Breast epithelium (tissue), 4 donors: Measurements from ENCODE around the gene SRA1. TPM values are rescaled to one million over a fixed set of nuclear protein-coding genes. Genes with fewer than 3 reads are reported as not detected.
A peak's percentile ranks its signal among the peaks of the same experiment; 100 is the strongest.

Experiments used
- DNase-seq, 2 donors: peaks; one replicate each; pipeline ENCODE4 v3.0.0-alpha.2; 2019; ENCODE audit warnings: low spot score in 2 of 2
- H3K27ac ChIP-seq, 2 donors: fragments of 200-600 bp; sonication (generic) in 1 of 2; one replicate each; pipeline ENCODE4 v1.5.1; 2016 to 2019; ENCODE audit warnings: mild to moderate bottlenecking in 1 of 2
- H3K27me3 ChIP-seq, 2 donors: fragments of 200-600 bp; sonication (generic) in 1 of 2; one replicate each; pipeline versions ENCODE4 v1.5.1 to v1.6.0; 2017 to 2019; ENCODE audit warnings: control low read depth in 1 of 2, mild to moderate bottlenecking in 1 of 2
- H3K36me3 ChIP-seq: fragments of 200-600 bp; one replicate; pipeline ENCODE4 v1.5.1; 2019
- H3K4me1 ChIP-seq, 2 donors: fragments of 200-600 bp; sonication (generic); one replicate each; pipeline ENCODE4 v1.5.1; 2016 to 2019; ENCODE audit warnings: control low read depth in 1 of 2
- H3K4me3 ChIP-seq, 3 donors: fragments of 200-600 bp; sonication (generic); 1 replicate in 2 of 3; 2 replicates in 1 of 3; pipeline ENCODE4 v1.5.1; 2016 to 2019; ENCODE audit warnings: mild to moderate bottlenecking in 3 of 3, moderate library complexity in 2 of 3
- H3K9me3 ChIP-seq, 2 donors: fragments of 200-600 bp; sonication (generic) in 1 of 2; one replicate each; pipeline ENCODE4 v1.5.1; 2016 to 2019; ENCODE audit warnings: control low read depth in 1 of 2
- POLR2A ChIP-seq: fragments of 450-650 bp; IDR thresholded peaks from one replicate; pipeline ENCODE4 v1.6.1; 2016; ENCODE audit warnings: antibody characterized with exemption, mild to moderate bottlenecking, moderate library complexity
- POLR2AphosphoS5 ChIP-seq, 3 donors: sonication (generic); formaldehyde crosslinking; IDR thresholded peaks; one replicate each; pipeline ENCODE4 v1.6.1; 2017; ENCODE audit warnings: antibody characterized with exemption in 3 of 3
- intact Hi-C: fragments of 100-400 bp; cut with DNase I; formaldehyde crosslinking; loops from one replicate; pipeline ENCODE4 v1.15.1; 2023; ENCODE audit warnings: low total_unique reads
- total RNA-seq, 3 donors: library from RNA; depleted of rRNA; stranded (reverse); fragments of >200 nt; gene quantifications; one replicate each; pipeline ENCODE4 v1.1.0, GENCODE V29; 2016
- TF ChIP-seq, protein P1 (sequence below), 3 donors: fragments of 450-650 bp; IDR thresholded peaks; one replicate each; pipeline ENCODE4 v1.5.1; 2016 to 2017; ENCODE audit warnings: antibody characterized with exemption in 3 of 3, mild to moderate bottlenecking in 3 of 3, moderate library complexity in 3 of 3

SRA1 gene
- total RNA-seq, 3 donors from 2014 or later, result 13.6 to 28.4 (median 24.9) TPM

GRCh38 chr5:140576776-140577201 lies 19.5 kb upstream of the SRA1 start:
- H3K4me1 ChIP-seq, result no peaks in the 10 kb centered on the region
- no peaks in the 10 kb centered on the region for H3K27me3 ChIP-seq
- H3K27ac ChIP-seq, result no peak overlapping the region
- no peak for DNase-seq
- TF ChIP-seq, protein P1, sequence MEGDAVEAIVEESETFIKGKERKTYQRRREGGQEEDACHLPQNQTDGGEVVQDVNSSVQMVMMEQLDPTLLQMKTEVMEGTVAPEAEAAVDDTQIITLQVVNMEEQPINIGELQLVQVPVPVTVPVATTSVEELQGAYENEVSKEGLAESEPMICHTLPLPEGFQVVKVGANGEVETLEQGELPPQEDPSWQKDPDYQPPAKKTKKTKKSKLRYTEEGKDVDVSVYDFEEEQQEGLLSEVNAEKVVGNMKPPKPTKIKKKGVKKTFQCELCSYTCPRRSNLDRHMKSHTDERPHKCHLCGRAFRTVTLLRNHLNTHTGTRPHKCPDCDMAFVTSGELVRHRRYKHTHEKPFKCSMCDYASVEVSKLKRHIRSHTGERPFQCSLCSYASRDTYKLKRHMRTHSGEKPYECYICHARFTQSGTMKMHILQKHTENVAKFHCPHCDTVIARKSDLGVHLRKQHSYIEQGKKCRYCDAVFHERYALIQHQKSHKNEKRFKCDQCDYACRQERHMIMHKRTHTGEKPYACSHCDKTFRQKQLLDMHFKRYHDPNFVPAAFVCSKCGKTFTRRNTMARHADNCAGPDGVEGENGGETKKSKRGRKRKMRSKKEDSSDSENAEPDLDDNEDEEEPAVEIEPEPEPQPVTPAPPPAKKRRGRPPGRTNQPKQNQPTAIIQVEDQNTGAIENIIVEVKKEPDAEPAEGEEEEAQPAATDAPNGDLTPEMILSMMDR (IDR thresholded peaks at IDR 0.05), result no peak
- TF ChIP-seq POLR2A (no peak), POLR2AphosphoS5 (IDR thresholded peaks at IDR 0.05) (no peak)
- H3K9me3 ChIP-seq, result no peaks in the 10 kb centered on the region
- intact Hi-C loops, result no loop called here
- H3K36me3 ChIP-seq, result no peaks in the 10 kb centered on the region
- no peak overlapping the region for H3K4me3 ChIP-seq

DNA sequence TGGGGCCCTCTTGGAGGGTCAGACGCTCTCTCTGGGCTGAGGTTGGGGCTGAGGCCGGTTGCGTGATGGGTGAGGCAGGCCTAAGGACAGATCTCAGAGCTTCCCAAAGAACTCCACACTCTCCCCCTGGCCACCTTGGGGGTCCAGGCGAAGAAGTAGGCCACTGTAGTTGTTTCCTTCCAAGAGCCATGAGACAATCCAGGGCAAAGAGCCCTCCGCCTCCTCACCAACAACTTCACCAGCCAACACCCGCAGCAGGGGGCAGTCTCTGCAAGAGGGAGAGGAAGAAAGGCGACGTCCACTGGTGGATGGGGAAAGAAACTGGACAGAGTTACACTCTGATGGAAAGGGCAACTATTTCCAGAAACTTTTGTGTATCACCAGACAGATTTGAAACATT lies 18.0 kb upstream of the SRA1 start:
- DNase-seq, result no peak
- H3K4me1 ChIP-seq, result no peaks in the 10 kb centered on the region
- no peaks in the 10 kb centered on the region for H3K36me3 ChIP-seq
- H3K9me3 ChIP-seq, result no peaks in the 10 kb centered on the region
- H3K27me3 ChIP-seq, result no peaks in the 10 kb centered on the region
- TF ChIP-seq POLR2A, result no peak
- TF ChIP-seq, protein P1 (IDR thresholded peaks at IDR 0.05), result peak in 1 of 3 donors; percentile 21
- intact Hi-C loops, result no loop called here
- peak overlapping the region in 1 of 2 donors; percentile 44 for H3K27ac ChIP-seq
- no peak overlapping the region for H3K4me3 ChIP-seq

DNA sequence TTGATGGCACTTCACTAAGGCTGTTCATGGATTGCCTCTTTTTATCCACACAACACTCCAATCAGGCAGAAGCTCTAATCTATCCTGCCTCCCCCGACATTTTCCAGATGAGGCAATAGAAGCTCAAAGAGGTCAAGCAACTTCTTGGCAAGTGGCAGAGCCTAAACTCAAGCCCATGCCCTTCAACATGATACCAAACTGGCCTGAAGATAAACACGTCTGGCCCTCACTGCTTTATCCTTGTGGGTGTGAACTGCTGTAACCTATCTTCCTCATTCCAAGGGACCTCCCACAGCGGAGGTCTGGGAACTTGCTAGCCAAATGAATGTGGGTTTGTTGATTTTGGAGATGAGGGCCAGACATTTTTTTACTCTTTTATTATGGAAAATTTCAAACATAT lies 16.9 kb upstream of the SRA1 start:
- TF ChIP-seq, protein P1 (IDR thresholded peaks at IDR 0.05), result no peak
- no peak for TF ChIP-seq POLR2AphosphoS5 (IDR thresholded peaks at IDR 0.05)
- no peak for TF ChIP-seq POLR2A
- no peak for DNase-seq
- intact Hi-C loops, result no loop called here

GRCh38 chr5:140573683-140574082 lies 16.4 kb upstream of the SRA1 start:
- no peak for DNase-seq
- intact Hi-C loops, result no loop called here

More for the DNA sequence above, 16.9 kb upstream of the SRA1 start:
- H3K27me3 ChIP-seq, result no peaks in the 10 kb centered on the region
- no peak overlapping the region for H3K4me3 ChIP-seq
- no peaks in the 10 kb centered on the region for H3K9me3 ChIP-seq
- H3K4me1 ChIP-seq, result no peaks in the 10 kb centered on the region
- peak overlapping the region; percentile 13 to 44 for H3K27ac ChIP-seq
- no peaks in the 10 kb centered on the region for H3K36me3 ChIP-seq

GRCh38 chr5:140571105-140571504 lies 13.8 kb upstream of the SRA1 start:
- DNase-seq, result no peak
- intact Hi-C loops, result no loop called here
- H3K27ac ChIP-seq, result peak overlapping the region; percentile 78 to 80
- no peak overlapping the region for H3K4me3 ChIP-seq
- H3K4me1 ChIP-seq, result peaks cover 2 to 6% of the 10 kb centered on the region in 2 donors
- no peak for TF ChIP-seq POLR2AphosphoS5 (IDR thresholded peaks at IDR 0.05)
- TF ChIP-seq, protein P1 (IDR thresholded peaks at IDR 0.05), result no peak
- no peak for TF ChIP-seq POLR2A
- no peaks in the 10 kb centered on the region for H3K36me3 ChIP-seq
- no peaks in the 10 kb centered on the region for H3K27me3 ChIP-seq
- H3K9me3 ChIP-seq, result no peaks in the 10 kb centered on the region

More at GRCh38 chr5:140573683-140574082, 16.4 kb upstream of the SRA1 start:
- H3K36me3 ChIP-seq, result no peaks in the 10 kb centered on the region
- peak overlapping the region; percentile 13 to 44 for H3K27ac ChIP-seq
- peaks cover 0 to under 1% of the 10 kb centered on the region in 2 donors for H3K4me1 ChIP-seq
- no peak overlapping the region for H3K4me3 ChIP-seq
- H3K27me3 ChIP-seq, result no peaks in the 10 kb centered on the region
- TF ChIP-seq POLR2AphosphoS5 (IDR thresholded peaks at IDR 0.05), result no peak
- TF ChIP-seq, protein P1 (IDR thresholded peaks at IDR 0.05), result no peak
- TF ChIP-seq POLR2A, result no peak
- H3K9me3 ChIP-seq, result no peaks in the 10 kb centered on the region
